SK-N-MC (cell line): ENCODE results near the gene SUSD5.

Source experiments
- EZH2 ChIP-seq: fragments of 200-600 bp; sonication (generic); IDR thresholded peaks from one replicate; pipeline ENCODE4 v1.6.1; 2017; ENCODE audit warnings: antibody characterized with exemption
- POLR2AphosphoS5 ChIP-seq: IDR thresholded peaks from 2 replicates; pipeline ENCODE4 v1.6.1; 2012; ENCODE audit warnings: mild to moderate bottlenecking, low read depth, low read length, borderline replicate concordance

DNA sequence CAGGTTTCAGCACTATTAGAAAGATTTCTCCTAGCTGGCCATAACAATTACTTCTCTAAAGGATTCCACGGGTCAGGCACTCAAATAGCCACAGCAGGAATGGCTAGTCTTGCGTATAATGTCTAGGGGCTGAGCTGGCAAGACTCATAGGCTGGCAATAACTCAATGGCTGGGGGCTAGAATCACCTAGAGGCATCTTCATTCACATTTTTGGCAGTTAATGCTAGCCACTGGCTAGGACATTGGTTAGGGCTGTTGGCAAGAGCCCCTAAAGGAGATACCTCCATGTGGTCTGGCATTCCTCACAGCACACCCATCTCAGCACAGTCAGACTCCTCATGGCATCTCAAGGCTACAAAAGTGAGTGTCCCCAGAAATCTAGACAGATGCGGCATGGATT, 6.2 kb downstream of the SUSD5 start:
- TF ChIP-seq EZH2 (no peak), POLR2AphosphoS5 (no peak)
